ENCODE results near the gene MSI2.
"Not testable (repeated sequence)": the region's sequence is repeated elsewhere in the genome, so short reads cannot be mapped to it uniquely, and the experiment has no call there.

Gene MSI2

DNA sequence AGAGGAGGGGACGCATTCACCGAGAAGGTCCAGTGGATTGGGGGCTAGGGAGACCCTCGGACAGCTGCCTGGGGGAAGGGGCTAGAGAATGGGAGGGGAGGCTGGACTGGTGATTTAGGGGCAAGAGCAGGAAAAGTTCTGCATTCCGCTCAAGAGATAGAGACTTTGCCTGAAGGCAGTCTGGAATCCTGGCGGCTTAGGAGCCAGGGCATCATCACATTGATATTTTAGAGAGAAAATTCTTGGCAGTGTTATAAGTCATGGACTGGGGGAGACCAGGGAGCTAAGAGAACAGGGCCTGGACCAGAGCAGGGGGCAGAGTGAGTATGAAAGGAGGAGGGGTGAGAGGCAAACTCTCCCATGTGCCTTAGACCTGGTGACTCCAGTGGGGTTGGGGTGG lies 35.8 kb downstream of the MSI2 start:
- no peak for DNase-seq (ENCODE audit: low read depth)

DNA sequence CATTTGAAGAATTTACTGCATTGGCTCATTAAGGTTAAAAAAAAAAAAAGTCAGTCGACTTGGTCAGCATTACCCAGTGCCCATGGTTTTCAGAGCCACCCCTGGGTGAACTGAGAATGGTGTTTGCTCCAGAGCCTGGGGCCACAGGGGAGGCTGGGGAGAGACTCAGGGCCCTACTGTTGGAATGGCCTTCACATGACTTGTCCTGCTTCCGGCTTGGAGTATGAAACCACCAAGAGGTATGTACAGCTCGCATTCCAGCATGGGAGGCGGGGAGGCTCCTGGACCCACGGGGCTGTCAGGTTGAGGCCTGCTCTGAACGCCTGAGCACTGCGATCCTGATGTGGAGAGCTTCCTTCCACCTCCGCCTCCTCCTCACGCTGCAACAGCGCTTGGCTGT lies 36.8 kb downstream of the MSI2 start:
- no peak for DNase-seq (ENCODE audit: low read depth)

DNA sequence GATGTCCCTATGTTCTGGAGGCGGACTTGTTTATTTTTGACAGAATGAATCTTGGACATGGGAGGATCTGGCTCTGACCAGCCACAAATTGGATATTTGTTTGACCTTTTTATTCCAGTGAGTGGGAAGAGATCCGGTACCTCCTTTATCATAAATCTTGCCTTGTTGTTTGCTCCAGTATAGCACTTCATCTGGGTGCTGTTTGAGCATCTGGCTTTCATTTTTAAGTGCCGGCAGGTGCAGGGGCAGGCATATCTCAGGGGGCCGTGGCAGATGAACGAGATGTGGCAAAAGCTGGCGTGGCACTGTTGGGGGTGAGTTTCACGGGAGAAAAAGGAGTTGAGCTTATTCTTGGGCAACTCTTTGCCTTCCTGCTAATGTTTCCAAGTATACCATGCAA lies 37.8 kb downstream of the MSI2 start:
- DNase-seq (ENCODE audit: low read depth): no peak

DNA sequence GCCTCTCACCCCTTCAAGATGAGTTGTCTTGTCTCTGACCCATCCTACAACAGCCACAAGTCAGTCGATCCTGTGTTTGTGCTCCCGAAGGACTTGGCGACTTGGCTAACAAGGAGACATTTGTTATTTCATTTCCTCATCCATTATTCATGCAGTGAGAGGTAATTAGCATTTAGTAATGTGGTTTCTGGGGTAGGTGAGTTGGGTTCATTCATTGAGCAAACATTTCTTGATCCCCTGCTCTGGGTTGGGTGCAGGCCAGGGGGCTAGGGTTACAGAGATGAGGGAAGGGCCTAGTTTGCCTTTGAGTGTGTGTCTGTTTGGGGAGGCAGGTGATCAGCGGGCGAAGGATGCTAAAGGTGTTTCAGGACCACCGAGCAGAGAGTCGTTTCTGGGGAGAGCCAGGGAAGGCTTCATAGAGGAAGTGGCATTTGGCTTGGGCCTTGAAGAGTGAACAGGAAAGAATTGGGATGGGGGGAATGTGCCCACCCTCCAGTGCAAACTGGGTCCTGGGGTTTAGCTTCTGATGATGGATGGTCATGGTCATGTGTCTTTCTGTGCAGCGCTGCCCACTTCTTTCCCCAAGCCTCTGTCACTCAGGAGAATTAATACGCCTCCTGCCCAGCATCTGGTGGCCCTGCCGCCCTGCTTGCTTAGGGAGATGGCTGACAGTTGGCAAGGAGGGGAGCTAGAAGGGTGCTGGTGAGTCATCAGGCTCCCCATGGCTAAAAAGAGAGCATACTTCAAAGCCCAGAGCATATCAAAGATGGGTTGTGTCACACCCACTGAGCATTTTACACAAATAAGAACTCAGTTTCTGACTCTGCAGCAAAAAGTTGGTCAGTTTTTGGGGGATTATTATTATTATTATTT lies 38.5 kb downstream of the MSI2 start:
- peak; percentile 22 for DNase-seq (ENCODE audit: low read depth)

DNA sequence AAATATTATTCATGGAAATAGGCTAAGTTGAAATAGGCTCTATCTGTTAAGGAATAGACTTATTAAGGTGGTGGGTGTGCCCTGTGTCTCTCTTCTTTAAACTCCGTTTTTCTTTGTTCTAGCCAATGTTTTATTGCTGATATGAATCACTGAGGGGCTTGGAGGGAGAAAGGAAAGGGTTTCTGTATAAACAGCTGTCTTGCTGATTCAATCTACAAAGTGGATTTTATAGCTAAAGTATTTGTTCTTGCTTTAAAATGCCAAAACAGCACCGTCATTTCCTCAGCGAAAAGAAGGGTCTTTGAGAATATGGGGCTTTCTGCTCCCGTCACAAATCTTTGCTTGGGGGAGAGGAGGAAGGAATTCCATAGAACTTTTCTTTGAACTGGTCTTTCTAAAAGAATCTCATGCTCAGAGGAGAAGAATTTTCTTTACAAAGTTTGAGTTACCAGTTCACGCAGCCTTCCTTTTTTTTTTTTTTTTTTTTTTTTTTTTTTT lies 39.3 kb downstream of the MSI2 start:
- DNase-seq (ENCODE audit: low read depth): no peak

DNA sequence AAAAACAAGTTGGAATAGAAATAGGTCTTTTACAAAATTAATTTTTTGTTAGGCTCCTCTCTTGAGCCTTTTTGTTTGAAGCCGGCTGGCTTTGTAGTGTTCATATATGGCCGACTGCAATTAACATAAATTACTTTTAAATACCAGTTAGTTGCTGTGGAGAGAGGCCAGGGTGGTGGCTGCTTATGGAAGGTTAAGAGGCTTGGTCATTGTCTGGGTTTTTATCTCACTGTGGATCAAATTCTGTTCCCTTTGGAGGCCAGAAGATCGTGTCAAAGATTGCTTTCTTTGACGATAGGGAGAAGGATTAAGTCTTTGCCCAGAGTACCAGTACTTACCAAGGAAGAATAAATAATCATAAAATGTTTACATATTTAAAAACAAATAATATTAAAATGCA lies 39.9 kb downstream of the MSI2 start:
- no peak for DNase-seq (ENCODE audit: low read depth)

DNA sequence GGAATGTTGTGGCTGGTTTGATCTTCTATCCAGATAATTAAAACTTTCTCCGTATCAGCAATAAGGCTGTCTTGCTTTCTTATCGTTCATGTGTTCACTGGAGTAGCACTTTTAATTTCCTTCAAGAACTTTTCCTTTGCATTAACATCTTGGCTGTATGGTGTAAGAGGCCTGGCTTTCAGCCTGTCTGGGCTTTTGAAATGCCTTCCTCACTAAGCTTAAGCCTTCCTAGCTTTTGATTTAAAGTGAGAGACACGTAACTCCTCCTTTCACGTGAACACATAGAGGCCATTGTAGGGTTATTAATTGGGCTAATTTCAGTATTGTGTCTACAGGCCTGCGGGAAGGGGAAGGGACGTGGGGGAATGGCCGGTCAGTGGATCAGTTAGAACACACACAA lies 42.9 kb downstream of the MSI2 start:
- no peak for DNase-seq (ENCODE audit: low read depth)

DNA sequence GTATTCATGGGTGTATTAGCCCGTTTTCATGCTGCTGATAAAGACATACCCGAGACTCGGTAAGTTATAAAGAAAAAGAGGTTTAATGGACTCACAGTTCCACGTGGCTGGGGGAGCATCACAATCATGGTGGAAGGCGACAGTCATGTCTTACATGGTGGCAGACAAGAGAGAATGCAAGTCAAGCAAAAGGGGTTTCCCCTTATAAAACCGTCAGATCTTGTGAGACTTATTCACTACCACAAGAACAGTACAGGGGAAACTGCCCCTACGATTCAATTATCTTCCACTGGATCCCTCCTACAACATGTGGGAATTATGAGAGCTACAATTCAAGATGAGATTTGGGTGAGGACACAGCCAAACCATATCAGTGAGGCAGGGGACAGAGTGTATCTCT lies 44.3 kb downstream of the MSI2 start:
- DNase-seq (ENCODE audit: low read depth): not testable (repeated sequence)

DNA sequence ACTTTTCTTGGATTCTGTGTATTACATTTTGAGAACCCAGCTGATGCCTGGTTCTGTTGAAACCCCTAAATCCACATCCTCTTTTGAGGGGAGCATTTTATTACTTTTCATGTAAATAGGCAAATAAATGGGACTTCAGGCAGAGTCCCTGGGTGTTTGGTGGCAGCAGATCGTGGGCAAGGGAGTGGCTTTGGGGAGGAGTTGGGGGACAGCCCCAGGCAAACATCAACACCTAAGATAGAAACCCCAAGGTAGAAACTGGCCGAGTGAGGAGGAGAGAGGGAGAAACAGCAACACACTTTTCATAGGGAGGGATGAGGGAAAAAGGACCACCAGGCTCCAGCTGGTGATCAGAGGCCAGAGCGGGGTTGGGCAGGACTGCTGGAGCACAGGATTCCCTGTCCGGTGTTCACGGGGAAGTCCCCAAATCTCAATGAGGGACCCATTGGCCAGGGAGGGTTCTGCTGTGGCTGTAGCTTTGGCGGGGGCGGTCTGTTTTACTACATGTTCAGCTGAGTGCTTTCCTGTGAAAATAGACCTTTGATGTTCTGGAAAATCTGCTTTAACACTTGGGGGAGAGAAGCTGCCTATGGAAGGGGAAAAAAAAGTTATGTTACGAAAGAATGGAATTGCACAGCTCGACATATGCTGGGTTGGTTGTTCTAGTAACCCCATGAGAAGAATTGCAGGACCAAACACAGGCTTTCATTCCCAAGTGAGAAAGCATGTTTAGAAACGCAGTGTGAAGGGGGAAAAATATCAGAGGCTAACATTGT lies 46.6 kb downstream of the MSI2 start:
- DNase-seq (ENCODE audit: low read depth): no peak

DNA sequence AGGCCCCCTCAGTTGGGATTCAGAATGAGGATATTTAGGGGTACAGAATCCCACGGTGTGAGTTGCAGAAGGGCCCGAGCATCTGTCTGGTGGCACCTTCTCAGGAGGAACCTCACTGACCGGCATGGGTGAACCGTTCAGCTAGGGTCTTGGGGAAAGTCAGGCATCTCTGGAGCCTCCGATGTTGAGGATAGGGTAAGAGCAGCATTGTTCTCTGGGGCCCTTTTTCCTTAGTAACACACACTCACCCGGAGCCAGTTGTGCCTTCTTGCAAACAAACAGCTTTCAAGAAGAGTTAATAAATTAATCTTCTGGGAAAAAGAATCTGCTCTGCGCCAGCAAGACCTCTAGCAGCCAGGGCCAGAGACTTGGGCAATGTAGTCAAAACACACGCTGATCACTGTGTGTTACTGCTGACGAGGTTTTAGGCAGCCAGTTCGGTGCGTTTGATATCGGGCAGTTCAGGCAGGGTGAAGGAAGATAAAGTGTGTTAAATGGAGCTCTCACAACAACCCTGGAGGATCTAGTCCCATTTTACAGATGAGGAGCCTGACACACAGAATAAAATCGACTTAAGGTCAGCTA lies 48.9 kb downstream of the MSI2 start:
- DNase-seq (ENCODE audit: low read depth): no peak

DNA sequence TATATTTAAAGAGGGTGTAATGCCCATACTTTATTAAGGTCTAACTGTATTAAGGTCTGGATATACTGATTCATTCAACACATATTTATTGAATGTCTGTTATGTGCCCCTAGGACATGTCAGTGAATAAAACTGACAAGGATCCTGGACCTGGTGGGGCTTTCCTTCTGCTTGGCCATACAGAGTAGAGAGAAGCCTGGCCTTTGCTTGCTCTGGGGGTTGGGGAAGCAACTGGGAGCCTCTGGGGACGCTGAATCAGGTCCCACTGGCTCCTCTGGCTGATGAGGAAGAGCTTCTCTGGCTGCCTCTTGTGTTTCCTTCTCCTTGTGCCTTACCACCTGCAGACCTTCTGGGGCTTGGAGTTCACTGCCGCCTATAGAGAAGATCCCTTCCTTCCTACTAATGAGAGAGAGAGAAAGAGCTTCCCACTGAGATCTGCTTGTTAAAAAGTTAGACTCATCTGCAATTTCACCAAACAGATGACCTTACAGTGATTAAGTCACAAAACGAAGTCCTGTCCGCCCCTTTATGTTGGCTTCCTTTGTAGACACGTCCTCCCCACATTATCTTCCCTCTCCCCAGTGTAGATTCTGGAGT lies 49.7 kb downstream of the MSI2 start:
- no peak for DNase-seq (ENCODE audit: low read depth)

DNA sequence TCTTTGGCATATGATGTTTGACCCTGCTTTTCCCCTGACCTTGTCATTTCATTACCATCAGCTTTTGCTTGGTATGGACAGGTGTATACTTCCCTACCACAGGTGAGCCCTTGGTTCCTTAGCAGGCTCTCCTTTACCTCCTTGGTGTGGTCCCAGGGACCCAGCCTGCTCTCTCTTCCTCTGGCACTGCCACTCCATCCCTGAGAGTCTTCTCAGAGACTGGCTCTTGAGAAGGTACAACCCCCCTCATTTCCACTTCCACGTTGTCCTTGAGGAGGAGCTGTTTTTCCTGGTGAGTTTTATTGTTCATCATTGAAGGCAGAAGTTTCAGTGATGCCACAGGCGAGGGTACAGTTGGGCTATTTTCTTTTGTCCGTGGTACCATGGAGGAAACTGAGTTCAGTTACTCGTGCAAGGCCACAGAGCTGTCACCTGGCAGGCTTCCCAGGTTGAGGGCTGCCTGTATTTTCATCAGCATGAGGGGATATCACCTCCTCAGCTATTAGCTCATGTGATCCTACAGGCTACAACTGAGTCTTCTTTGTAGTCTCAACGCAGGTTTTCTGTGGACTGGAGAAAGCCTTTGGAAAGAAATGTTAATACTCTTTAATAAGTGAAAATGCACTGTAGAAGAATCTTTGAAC lies 52.3 kb downstream of the MSI2 start:
- DNase-seq (ENCODE audit: low read depth): no peak

DNA sequence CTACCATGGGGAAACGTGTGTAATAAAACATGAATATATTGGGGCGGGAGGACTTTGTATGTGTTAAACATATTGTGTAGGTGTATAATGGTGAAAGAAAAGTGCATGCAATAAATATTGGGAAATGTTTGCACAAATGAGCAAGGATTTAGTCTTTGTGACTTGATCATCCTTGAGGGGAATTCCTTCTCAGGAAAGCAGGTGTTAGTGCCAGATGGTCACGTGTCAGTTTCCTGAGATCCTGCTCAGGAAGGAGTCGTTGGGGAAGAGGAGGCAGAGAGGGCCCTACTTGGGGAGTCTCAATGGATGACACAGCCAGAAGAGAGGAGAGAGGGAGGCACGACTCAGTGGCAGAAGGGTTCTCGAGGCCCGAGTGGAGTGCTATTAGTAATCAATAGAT lies 53.2 kb downstream of the MSI2 start:
- no peak for DNase-seq (ENCODE audit: low read depth)

DNA sequence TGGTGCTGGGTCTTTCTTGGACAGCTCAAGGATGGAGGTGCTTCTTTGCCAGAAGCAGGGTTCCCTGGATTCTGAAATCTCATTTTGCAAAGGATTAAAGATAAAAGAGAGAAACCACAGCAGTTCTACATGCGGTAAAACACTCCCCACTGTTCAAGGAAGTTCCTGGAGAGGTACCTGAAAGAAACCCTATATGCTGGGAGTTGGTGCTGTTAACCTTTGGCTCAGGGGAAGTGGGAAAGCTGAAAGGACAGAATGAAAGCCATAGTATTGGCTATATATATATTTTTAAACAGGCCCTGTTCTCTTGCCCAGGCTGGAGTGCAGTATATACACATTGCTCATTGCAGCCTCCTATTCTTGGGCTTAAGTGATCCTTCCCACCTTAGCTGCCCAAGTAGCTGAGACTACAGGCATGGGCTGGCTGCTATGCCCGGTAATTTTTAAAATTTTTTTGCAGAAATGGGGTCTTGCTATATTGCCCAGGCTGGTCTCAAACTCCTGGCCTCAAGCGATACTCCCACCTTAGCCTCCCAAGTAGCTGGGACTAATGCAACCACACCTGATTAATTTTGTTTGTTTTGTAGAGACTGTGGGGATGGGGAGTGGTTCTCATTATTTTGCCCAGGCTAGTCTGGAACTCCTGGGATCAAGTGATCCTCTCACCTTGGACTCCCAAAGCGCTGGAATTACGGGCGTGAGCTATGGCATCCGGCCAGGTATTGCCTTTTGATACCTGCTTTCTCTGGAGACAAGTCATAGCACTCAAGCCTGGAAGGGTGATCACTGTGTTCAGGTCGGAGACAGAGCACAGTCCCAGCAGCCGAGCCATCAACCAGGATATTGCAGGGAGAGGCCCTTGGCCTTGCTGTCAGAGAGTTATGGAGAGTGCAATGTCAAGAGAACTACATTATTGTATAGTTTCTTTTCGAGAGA lies 55.2 kb downstream of the MSI2 start:
- DNase-seq (ENCODE audit: low read depth): no peak

DNA sequence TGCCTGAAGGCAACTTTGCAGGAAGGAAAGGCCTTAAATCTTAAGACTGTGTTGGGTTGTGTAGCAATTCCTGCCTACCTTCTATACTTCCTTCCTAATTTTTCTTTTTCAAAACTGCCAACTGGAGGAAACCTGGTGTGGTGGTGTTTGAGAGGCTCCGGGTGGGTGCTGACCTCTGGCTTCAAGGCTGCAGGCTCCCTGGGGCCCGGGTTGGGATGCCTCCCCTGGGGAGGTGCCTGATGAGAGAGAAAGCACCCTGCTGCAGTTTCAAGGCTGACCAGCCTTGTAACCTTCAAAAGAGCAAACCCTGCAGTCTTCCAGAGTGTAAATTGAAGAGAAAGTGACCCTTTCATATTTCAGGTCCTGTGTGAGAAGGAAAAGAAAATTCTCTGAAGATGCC lies 55.9 kb downstream of the MSI2 start:
- DNase-seq (ENCODE audit: low read depth): no peak

DNA sequence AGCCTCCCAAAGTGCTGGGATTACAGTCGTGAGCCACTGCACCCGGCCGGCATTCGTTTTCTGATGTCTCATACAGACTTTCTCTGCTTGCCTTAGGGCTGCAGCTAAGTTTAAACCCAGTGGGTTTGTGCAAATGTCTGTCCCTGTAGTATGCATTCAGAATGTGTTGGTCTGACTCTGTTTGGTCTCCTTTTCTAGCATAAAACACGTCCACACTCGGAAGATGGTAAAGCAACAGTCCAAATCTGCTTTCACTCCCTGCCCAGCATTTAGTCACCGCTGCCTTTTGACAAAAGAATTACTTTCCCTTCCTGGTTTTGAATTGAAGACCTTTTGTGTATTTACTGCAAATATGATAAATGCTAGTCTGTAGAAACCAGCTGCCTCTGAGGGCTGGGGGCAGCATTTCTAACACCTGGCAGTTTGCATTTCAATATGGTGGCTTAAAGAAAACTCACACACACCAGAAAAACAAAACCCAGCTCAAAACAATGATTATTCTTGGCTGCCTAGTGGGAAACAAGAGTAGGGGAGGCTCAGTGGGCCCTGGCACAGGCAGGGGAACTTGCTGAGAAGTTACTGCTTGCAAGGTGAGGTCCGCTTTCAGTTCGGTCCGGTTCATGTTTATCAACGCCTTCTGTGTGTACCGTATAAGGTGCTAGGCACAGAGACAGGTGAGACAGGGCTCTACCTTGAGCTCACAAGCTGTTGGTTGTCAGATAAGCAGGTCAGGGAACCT lies 56.9 kb downstream of the MSI2 start:
- DNase-seq (ENCODE audit: low read depth): no peak

DNA sequence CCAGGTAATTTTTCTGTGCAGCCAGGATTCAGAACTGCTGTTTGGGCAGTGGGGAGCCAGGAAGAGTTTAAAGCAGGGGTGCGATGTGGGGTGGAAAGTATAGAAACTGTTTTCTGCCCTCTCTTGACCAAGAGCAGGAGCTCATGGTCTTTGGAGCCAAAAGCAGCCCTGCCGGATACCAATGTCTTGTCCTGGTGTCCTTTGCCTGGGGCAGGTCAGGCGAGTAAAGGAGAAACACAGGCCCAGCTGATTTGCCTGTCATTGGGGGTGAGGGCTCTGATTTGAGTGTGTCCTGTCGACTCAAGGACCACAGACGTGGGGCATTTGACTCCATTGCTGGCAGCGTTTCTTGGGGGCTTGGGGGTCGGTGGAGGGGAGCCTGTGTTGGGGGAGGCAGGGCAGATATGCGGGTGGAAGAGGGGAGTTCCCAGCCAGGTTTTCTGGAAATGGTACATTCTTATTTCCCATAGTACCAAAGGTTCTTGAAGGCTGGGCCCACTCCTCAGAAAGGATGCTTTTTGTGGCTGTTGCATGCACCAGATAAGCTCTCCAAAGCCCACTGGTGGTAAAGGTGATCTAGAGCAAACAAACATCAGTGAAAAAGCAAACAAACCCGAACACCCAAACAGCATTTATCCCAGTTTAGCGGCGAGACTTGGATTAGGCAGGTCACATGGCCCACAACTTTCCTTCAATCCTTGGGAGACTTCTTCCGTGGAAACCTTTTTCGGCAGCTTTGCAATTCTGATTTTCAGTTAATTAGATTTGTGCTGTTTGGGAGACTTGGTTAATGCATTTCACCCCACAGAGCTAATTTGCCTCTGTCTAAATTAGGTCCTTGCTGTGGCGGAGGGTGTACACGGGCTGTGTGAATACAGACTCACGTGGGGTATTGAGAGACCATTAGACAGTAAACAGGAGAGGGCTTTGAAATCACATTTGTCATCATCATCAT lies 59.0 kb downstream of the MSI2 start:
- DNase-seq (ENCODE audit: low read depth): no peak

DNA sequence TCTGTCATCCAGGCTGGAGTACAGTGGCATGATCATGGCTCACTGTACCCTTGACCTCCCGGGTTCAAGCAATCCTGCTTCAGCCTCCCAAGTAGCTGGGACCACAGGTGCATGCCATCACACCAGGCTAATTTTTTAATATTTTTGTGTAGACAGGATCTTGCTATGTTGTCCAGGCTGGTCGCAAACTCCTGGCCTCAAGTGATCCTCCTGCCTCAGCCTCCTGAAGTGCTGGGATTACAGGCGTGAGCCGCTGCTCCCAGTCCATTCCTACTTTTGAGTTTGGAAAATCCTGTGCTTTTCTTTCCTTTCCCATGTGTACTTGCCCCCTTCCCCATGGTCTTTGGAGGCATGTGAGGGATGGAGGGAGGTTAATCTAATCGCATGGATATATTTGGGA lies 60.0 kb downstream of the MSI2 start:
- no peak for DNase-seq (ENCODE audit: low read depth)

DNA sequence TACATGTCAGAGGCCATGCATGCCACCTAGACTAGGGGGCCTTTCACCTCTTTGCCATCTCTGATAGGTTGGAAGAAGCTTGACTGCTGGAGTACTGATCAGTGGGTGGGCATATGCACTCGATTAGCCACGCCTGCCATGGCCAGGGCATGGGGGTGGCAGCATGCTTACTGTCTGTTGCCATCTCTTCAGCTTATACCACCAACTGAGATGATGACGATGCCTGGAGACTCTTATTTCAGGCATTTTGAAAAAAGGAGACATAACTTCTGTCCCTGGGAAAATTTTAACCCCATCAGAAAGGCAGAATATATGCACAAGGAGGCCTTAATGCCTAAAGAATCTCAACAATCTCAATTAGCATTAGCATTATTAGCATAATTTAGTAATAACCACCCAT lies 60.8 kb downstream of the MSI2 start:
- no peak for DNase-seq (ENCODE audit: low read depth)

Measured in activated T-cell treated with anti-CD3 and anti-CD28 coated beads for 1 hour (primary cell).